HUES6 (cell line): ENCODE results near the gene RAD23A.
"Not testable (repeated sequence)": the region's sequence is repeated elsewhere in the genome, so short reads cannot be mapped to it uniquely, and the experiment has no call there.

ENCODE experiments used
- H3K27ac ChIP-seq: 2 replicates; pipeline ENCODE4 v1.7.0; 2013; ENCODE audit warnings: low read depth, mild to moderate bottlenecking, low read length, inconsistent platforms
- H3K27me3 ChIP-seq: 2 replicates; pipeline ENCODE4 v1.6.1; 2013; ENCODE audit warnings: low read length; ENCODE audit not compliant: control insufficient read depth, insufficient read depth
- H3K36me3 ChIP-seq: 2 replicates; pipeline ENCODE4 v1.6.1; 2013; ENCODE audit warnings: low read length; ENCODE audit not compliant: control insufficient read depth, insufficient read depth
- H3K4me1 ChIP-seq: 2 replicates; pipeline ENCODE4 v1.6.1; 2013; ENCODE audit warnings: low read length; ENCODE audit not compliant: control insufficient read depth, insufficient read depth
- H3K4me3 ChIP-seq: 2 replicates; pipeline ENCODE4 v1.5.1; 2013; ENCODE audit warnings: low read depth, low read length
- H3K9ac ChIP-seq: one replicate; pipeline ENCODE4 v1.6.1; 2013; ENCODE audit warnings: mild to moderate bottlenecking, low read length
- H3K9me3 ChIP-seq: 2 replicates; pipeline ENCODE4 v1.6.1; 2013; ENCODE audit warnings: low read depth, low read length; ENCODE audit not compliant: control insufficient read depth, insufficient read depth

RAD23A gene

GRCh38 chr19:12957389-12957952 is 11.8 kb downstream of the RAD23A start:
- H3K4me1 ChIP-seq, H3K9me3 ChIP-seq, H3K27me3 ChIP-seq: not testable (repeated sequence)
- Histone ChIP-seq H3K36me3 (peaks cover 28% of the 10 kb centered on the region), H3K4me3 (peak overlapping the region; percentile 95), H3K9ac (peak overlapping the region; percentile 87), H3K27ac (peak overlapping the region; percentile 75; the same call in 1 of the 2 replicates)

GRCh38 chr19:12959481-12959880 is 13.8 kb downstream of the RAD23A start:
- no peak overlapping the region for H3K27ac ChIP-seq
- H3K4me1 ChIP-seq, result peaks cover 5% of the 10 kb centered on the region
- H3K27me3 ChIP-seq, result no peaks in the 10 kb centered on the region
- H3K9ac ChIP-seq, result no peak overlapping the region
- H3K9me3 ChIP-seq, result no peaks in the 10 kb centered on the region
- peaks cover 9% of the 10 kb centered on the region for H3K36me3 ChIP-seq
- no peak overlapping the region for H3K4me3 ChIP-seq

GRCh38 chr19:12965017-12965811 is 19.6 kb downstream of the RAD23A start:
- H3K9ac ChIP-seq, result peak overlapping the region; percentile 35
- no peaks in the 10 kb centered on the region for H3K9me3 ChIP-seq
- H3K27ac ChIP-seq, result no peak overlapping the region
- peaks cover 3% of the 10 kb centered on the region; the same call in 1 of the 2 replicates for H3K4me1 ChIP-seq
- peak overlapping the region; percentile 53 for H3K4me3 ChIP-seq
- no peaks in the 10 kb centered on the region for H3K36me3 ChIP-seq
- H3K27me3 ChIP-seq, result no peaks in the 10 kb centered on the region

- Histone ChIP-seq H3K36me3 (no peaks in the 10 kb centered on the region), H3K4me3 (peak overlapping the region; percentile 53), H3K9me3 (no peaks in the 10 kb centered on the region), H3K27ac (no peak overlapping the region), H3K27me3 (no peaks in the 10 kb centered on the region), H3K4me1 (peaks cover 3% of the 10 kb centered on the region; the same call in 1 of the 2 replicates), H3K9ac (peak overlapping the region; percentile 22)
Measured at GRCh38 chr19:12965812-12966135, 20.1 kb downstream of the RAD23A start.

GRCh38 chr19:12967907-12968306 is 22.2 kb downstream of the RAD23A start:
- no peak overlapping the region for H3K27ac ChIP-seq
- H3K4me1 ChIP-seq, result peaks cover 3% of the 10 kb centered on the region; the same call in 1 of the 2 replicates
- no peak overlapping the region for H3K4me3 ChIP-seq
- no peaks in the 10 kb centered on the region for H3K9me3 ChIP-seq
- no peaks in the 10 kb centered on the region for H3K36me3 ChIP-seq
- H3K9ac ChIP-seq, result no peak overlapping the region
- no peaks in the 10 kb centered on the region for H3K27me3 ChIP-seq

- H3K36me3 ChIP-seq, result no peaks in the 10 kb centered on the region
- H3K4me1 ChIP-seq, result peaks cover 3% of the 10 kb centered on the region; the same call in 1 of the 2 replicates
- H3K4me3 ChIP-seq, result no peak within 1 kb of the TSS
- no peak within 1 kb of the TSS for H3K27ac ChIP-seq
- H3K9me3 ChIP-seq, result no peaks in the 10 kb centered on the region
- no peak within 1 kb of the TSS for H3K9ac ChIP-seq
- no peaks in the 10 kb centered on the region for H3K27me3 ChIP-seq
Measured at GRCh38 chr19:12969292-12969988, 23.8 kb downstream of the RAD23A start, which contains the start of gene DAND5. Gene DAND5 (plus strand): TSS chr19:12969576. CDS start chr19:12969661, 85 bp downstream.

- H3K4me3 ChIP-seq, result no peak overlapping the region
- no peaks in the 10 kb centered on the region for H3K27me3 ChIP-seq
- H3K4me1 ChIP-seq, result peaks cover 3% of the 10 kb centered on the region; the same call in 1 of the 2 replicates
- H3K9me3 ChIP-seq, result no peaks in the 10 kb centered on the region
- H3K27ac ChIP-seq, result no peak overlapping the region
- no peak overlapping the region for H3K9ac ChIP-seq
- no peaks in the 10 kb centered on the region for H3K36me3 ChIP-seq
Measured at GRCh38 chr19:12970070-12970820, 24.6 kb downstream of the RAD23A start.

- H3K9ac ChIP-seq, result no peak overlapping the region
- H3K4me3 ChIP-seq, result no peak overlapping the region
- no peaks in the 10 kb centered on the region for H3K36me3 ChIP-seq
- H3K27ac ChIP-seq, result no peak overlapping the region
- H3K27me3 ChIP-seq, result no peaks in the 10 kb centered on the region
- peaks cover 3% of the 10 kb centered on the region; the same call in 1 of the 2 replicates for H3K4me1 ChIP-seq
- H3K9me3 ChIP-seq, result no peaks in the 10 kb centered on the region
Measured at GRCh38 chr19:12973236-12973635, 27.6 kb downstream of the RAD23A start.

- no peaks in the 10 kb centered on the region for H3K9me3 ChIP-seq
- no peaks in the 10 kb centered on the region for H3K36me3 ChIP-seq
- H3K4me1 ChIP-seq, result peaks cover under 1% of the 10 kb centered on the region; the same call in 1 of the 2 replicates
- H3K9ac ChIP-seq, result no peak overlapping the region
- H3K4me3 ChIP-seq, result no peak overlapping the region
- no peaks in the 10 kb centered on the region for H3K27me3 ChIP-seq
- H3K27ac ChIP-seq, result no peak overlapping the region
Measured at GRCh38 chr19:12974301-12975220, 28.9 kb downstream of the RAD23A start.

- H3K4me1 ChIP-seq, result no peaks in the 10 kb centered on the region
- no peak overlapping the region for H3K4me3 ChIP-seq
- peaks cover 3% of the 10 kb centered on the region; the same call in 1 of the 2 replicates for H3K27me3 ChIP-seq
- no peak overlapping the region for H3K27ac ChIP-seq
- no peak overlapping the region for H3K9ac ChIP-seq
- H3K36me3 ChIP-seq, result no peaks in the 10 kb centered on the region
- H3K9me3 ChIP-seq, result no peaks in the 10 kb centered on the region
Measured at GRCh38 chr19:12975221-12975741, 29.6 kb downstream of the RAD23A start.
